GM19395 (cell line): Measurements from ENCODE around the gene CACNA2D1.
"Not testable (repeated sequence)": the region's sequence is repeated elsewhere in the genome, so short reads cannot be mapped to it uniquely, and the experiment has no call there.

Experiments used
- ATAC-seq: cut with Tn5 transposase; IDR thresholded peaks from one replicate; pipeline ENCODE4 v1.9.1; 2021; ENCODE audit warnings: mild to moderate bottlenecking, moderate library complexity; ENCODE audit not compliant: unreplicated experiment

The CACNA2D1 gene

GRCh38 chr7:82435769-82436168 lies 7.8 kb downstream of the CACNA2D1 start:
- no peak for ATAC-seq

- no peak for ATAC-seq
These were observed 9.1 kb downstream of the CACNA2D1 start for GRCh38 chr7:82434275-82435022.

DNA sequence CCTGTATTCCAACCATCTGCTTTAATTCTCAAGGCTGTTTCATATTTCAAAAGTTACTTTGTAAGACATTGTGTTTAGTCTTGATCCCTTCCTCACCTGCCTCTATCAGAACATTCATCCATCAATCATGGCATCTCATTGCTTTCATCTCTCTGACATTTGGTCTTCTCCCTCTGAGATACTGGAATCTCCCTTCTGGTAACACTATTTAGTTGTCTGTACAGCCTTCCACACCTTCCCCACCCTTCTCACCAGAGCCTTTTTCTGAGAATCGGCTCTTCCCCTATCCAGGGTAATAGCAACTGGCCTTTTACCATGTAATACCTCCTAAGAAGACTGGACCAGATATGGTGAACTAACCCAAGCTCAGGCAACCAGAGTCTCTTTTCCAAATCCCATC lies 10.1 kb downstream of the CACNA2D1 start:
- no peak for ATAC-seq

DNA sequence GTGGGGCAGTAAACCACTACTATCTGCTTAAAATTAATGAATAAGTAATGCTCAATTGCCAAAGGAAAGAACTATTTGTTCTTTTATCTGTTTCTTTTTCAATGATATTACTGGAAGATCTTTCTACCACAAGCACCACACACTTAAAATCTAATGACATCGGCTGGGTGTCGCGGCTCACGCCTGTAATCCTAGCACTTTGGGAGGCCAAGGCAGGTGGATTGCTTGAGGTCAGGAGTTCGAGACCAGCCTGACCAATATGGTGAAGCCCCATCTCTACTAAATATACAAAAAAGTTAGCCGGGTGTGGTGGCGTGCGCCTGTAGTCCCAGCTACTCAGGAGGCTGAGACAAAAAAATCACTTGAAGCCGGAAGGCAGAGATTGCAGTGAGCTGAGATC lies 10.8 kb downstream of the CACNA2D1 start:
- ATAC-seq, result not testable (repeated sequence)

DNA sequence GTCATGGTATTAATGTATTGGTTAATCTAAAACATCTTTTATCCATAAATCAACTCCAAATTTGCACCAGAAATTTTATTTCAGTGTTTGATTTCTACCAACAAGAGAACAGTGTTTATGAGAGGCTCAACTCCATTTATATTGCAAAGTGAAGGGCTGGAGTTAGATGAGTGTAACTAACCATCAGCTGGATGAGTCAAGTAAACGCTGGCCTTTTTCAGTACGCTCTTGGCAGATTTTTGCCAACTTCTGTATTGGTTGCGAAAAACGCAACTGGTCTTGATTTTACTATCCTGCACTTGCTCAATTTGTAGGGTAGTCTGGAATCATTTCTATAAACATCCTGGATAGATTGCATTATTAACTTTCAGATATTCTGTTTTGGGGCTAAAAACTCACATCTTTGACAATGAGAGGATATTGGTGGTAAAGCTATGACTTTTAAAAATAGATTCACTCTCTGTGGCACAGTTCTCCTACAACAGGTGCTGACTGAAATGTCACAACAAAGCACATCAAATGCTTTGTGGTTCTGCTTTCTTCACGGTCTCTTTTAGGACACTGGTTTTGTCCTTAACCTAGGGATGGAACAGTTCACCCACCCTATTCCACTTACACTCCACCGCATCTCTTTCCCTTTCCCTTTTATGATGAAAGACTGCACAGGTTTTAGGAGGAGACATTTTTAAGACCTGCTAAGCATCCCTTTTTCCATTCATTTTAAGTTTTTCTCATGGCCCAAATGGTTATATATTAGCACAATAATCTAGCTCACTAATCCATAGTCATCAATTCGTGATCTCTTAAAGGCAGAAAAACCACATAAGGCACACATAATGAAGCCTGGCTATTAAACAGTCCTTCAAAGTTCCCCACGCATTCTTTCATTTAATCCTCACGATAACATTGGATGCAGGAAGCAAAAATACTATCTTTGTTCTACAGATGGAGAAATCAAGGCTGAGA lies 12.8 kb downstream of the CACNA2D1 start:
- ATAC-seq, result no peak

- ATAC-seq, result no peak
These were observed 14.2 kb downstream of the CACNA2D1 start for GRCh38 chr7:82429408-82429807.

- no peak for ATAC-seq
These were observed 15.2 kb downstream of the CACNA2D1 start for GRCh38 chr7:82428186-82428961.

- no peak for ATAC-seq
These were observed 20.1 kb downstream of the CACNA2D1 start for GRCh38 chr7:82423446-82423845.

DNA sequence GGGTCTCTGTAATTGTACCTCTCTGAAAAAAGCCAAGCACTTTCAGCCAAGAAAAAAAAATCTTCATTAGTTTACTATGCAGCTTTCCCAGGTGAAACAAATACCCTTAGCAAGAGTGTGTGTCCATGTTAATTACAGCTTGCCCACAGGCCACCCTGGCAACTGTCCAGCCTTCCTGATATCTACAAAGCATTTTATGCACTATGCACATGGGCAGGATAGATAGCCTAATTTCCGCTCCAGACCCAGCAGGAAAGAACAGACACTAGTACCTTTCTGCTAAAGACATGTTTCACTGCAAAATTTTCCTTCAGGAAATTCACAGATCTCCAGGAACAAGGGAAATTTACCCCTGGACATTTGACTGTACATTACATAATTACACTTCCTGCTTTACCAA lies 24.4 kb downstream of the CACNA2D1 start:
- no peak for ATAC-seq

- ATAC-seq, result no peak
These were observed 25.7 kb downstream of the CACNA2D1 start for GRCh38 chr7:82417898-82418297.

- no peak for ATAC-seq
These were observed 27.2 kb downstream of the CACNA2D1 start for GRCh38 chr7:82416402-82416801.

DNA sequence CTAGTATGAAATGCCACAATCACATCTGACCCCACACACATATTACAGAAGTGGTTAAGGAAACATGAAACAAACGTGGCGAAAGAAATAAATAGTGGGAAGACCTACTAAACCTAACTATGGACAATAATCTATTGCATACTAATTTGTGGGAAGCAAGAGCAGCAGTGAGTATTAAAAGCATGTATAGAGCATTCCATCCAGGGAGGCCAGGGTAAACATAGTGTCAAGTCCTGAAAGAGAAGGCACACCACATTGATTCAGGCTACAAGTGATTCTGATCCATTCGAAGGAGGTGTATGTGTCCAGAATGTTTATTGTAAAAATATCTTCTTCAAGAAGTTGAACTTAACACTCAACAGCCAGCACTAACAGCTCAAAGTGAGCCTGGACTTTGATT lies 29.2 kb downstream of the CACNA2D1 start:
- ATAC-seq, result no peak

- no peak for ATAC-seq
These were observed 30.3 kb downstream of the CACNA2D1 start for GRCh38 chr7:82413237-82413636.

DNA sequence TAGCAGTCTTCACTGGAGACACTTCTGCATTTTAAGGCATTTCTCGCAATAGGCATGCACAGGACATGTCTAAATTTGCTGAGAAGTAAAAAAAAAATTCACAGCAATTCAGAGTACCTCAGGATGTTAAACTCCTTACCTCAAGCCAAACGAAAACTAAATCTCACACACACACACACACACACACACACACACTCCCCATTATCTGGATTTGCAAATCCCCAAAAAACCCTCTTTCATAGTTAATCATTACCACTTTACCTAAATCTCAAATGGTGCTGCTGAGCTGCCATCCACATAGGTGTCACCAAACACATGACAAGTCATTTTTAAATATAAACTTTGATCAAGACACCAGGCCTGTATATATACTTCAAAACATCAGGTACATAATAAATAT lies 31.8 kb downstream of the CACNA2D1 start:
- ATAC-seq, result no peak

DNA sequence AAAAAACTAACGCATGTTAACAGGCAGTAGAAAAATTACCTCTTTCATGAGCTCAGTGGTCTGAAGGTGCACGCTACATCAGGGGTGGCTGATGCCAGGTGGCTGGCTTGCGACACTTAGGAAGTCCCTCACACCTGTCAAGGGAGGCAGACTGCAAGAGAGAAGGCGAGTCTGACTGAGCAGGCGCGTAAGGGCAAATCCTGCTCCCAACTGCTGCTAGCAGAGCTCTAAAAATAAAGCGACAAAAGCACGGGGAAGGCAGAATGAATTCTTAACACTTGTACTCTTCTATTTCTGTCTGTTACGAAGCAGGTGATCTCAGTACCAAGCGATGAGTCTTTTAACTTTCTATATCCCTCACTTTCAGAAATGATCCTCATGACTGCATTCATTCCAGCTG lies 33.1 kb downstream of the CACNA2D1 start:
- no peak for ATAC-seq

- ATAC-seq, result no peak
These were observed 36.6 kb downstream of the CACNA2D1 start for GRCh38 chr7:82406937-82407336.

GRCh38 chr7:82405301-82405700 lies 38.3 kb downstream of the CACNA2D1 start:
- no peak for ATAC-seq

- ATAC-seq, result no peak
These were observed 38.9 kb downstream of the CACNA2D1 start for GRCh38 chr7:82404652-82405051.

DNA sequence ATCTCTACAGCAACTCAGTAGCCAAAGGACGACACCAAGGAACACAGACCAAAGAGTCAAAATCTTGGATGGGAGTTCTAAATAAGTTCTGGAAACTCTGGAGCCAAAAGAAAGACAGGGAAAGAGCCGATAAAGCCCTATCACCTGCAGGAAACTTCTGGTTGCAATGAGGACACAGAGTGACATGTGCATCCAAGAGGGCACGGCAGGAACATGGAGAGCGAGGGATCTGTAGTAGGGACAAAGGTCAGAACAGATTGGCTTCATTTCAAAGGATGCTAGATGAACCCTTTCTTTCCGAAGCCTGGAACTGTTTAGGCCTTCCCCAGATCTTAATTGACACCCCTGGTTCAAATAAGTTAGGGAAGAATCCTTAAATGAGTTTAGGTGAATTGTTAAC lies 39.5 kb downstream of the CACNA2D1 start:
- no peak for ATAC-seq

DNA sequence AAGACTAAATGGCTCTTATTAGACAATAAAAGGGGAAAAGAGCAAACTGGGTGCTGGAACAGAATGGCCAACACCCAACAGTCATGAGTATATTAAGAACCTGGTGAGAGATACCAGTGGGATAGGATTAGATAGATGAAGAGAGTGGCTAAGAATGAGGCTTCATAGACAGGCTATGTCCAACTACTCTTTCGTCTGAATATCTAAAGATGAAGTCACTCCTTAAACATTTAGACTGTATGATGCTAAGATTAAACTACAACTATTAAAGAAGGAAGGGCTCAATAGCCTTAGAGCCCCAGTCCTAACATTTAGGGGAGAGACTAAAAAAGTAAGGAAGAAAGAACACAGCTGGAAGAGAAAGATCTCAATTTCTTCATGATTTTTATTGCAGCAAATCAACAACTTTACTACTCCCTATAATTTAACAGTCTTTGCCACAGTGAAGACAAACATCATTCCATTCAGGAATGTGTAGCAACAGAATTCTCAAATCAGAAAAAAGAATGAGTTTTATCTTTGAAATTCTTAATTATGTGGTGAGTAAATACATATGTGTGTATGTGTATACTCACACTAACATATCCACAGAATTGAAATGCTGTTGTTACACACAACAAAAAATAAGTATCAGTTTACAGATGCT lies 45.6 kb downstream of the CACNA2D1 start:
- ATAC-seq, result no peak

DNA sequence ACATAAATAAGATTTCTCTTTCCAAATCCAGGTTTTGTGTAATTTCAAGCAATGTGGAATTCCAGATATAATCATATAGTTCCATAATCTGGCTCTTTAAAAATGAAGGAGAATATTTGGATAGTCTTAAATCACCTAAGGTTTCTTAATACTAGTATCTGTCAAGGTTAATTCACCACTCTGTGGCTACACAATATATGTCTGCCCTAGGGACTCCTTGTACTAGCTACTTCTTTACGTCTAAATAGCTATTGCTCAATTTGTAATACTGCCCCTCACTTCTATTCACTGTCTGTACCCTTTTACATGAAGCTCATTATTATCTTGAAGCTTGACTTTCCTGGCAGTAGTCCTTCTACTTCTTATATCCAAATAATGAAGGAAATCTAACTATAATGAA lies 47.2 kb downstream of the CACNA2D1 start:
- ATAC-seq, result no peak
